Spleen (tissue), 11 donors: ENCODE measurements around the gene DMD. TPM values are rescaled to one million over a fixed set of nuclear protein-coding genes. Genes with fewer than 3 reads are reported as not detected.

Experiments used
- DNase-seq: peaks from one replicate; pipeline ENCODE4 v3.0.0-alpha.2; 2020
- H3K27ac ChIP-seq, 8 donors: fragments of 200-600 bp; sonication (generic) in 7 of 8; 1 replicate in 4 of 8; 2 replicates in 4 of 8; pipeline versions ENCODE4 v1.5.0 to v1.8.0; 2016 to 2021; ENCODE audit warnings: inconsistent platforms in 4 of 8, mild to moderate bottlenecking in 4 of 8, moderate library complexity in 1 of 8
- H3K27me3 ChIP-seq, 7 donors: fragments of 200-600 bp; sonication (generic) in 6 of 7; replicated peaks in 1 of 7; 1 replicate in 4 of 7; 2 replicates in 3 of 7; pipeline versions ENCODE4 v1.5.0 to v1.8.0; 2016 to 2021; ENCODE audit warnings: inconsistent platforms in 3 of 7, mild to moderate bottlenecking in 1 of 7
- H3K36me3 ChIP-seq, 6 donors: fragments of 200-600 bp; sonication (generic) in 5 of 6; 1 replicate in 4 of 6; 2 replicates in 2 of 6; pipeline versions ENCODE4 v1.5.0 to v1.8.0; 2016 to 2021; ENCODE audit warnings: inconsistent platforms in 2 of 6
- H3K4me1 ChIP-seq, 6 donors: fragments of 200-600 bp; sonication (generic) in 5 of 6; 1 replicate in 3 of 6; 2 replicates in 3 of 6; pipeline versions ENCODE4 v1.5.0 to v1.8.0; 2016 to 2021; ENCODE audit warnings: inconsistent platforms in 3 of 6
- H3K4me3 ChIP-seq, 8 donors: fragments of 200-600 bp; sonication (generic) in 7 of 8; 1 replicate in 4 of 8; 2 replicates in 4 of 8; pipeline versions ENCODE4 v1.5.0 to v1.8.0; 2016 to 2021; ENCODE audit warnings: inconsistent platforms in 4 of 8, mild to moderate bottlenecking in 4 of 8, moderate library complexity in 2 of 8
- H3K9me3 ChIP-seq, 8 donors: fragments of 200-600 bp; sonication (generic) in 7 of 8; 1 replicate in 4 of 8; 2 replicates in 4 of 8; pipeline versions ENCODE4 v1.5.0 to v1.8.0; 2016 to 2021; ENCODE audit warnings: inconsistent platforms in 4 of 8
- CTCF ChIP-seq, 11 experiments: fragments of 200-600 bp in 7 of 11; fragments of 450-650 bp in 4 of 11; sonication (generic) in 4 of 11; IDR thresholded peaks in 8 of 11; conservative IDR thresholded peaks in 3 of 11; 1 replicate in 7 of 11; 2 replicates in 4 of 11; pipeline versions ENCODE4 v1.4.0 to v1.8.0; 2016 to 2021; ENCODE audit warnings: antibody characterized with exemption in 11 of 11, inconsistent platforms in 4 of 11, mild to moderate bottlenecking in 1 of 11
- POLR2A ChIP-seq, 3 donors: fragments of 450-650 bp; IDR thresholded peaks; one replicate each; pipeline ENCODE4 v1.5.1; 2017; ENCODE audit warnings: antibody characterized with exemption in 3 of 3, mild to moderate bottlenecking in 1 of 3
- POLR2AphosphoS5 ChIP-seq, 3 donors: sonication (generic); formaldehyde crosslinking; IDR thresholded peaks; one replicate each; pipeline ENCODE4 v1.5.1; 2017; ENCODE audit warnings: antibody characterized with exemption in 3 of 3
- WGBS, 5 donors: extraction: QIAGEN DNeasy Blood & Tissue Kit in 3 of 5; methylation state at CpG; one replicate each; pipeline versions ENCODE4 v1.1.5 to v1.1.7; 2013 to 2018; 5-methylcytosine and 5-hydroxymethylcytosine counted together
- intact Hi-C: fragments of 100-400 bp; cut with DNase I; formaldehyde crosslinking; loops from one replicate; pipeline ENCODE4 v1.15.0; 2023; ENCODE audit warnings: low total_unique reads
- polyA plus RNA-seq, 3 donors: library from polyadenylated mRNA; stranded (reverse); fragments of 200-250 nt; gene quantifications; one replicate each; pipeline ENCODE4 v1.2.1, GENCODE V29; 2013
- total RNA-seq, 7 donors: library from RNA; depleted of rRNA in 3 of 7; stranded (reverse); fragments of >200 nt in 3 of 7; fragmentation: NEBNext Ultra II Directional in 4 of 7; extraction: Animal tissue kit (Norgen Biotek cat#: 25700) in 4 of 7; gene quantifications; one replicate each; pipeline versions ENCODE4 v1.1.0 to v1.2.1, GENCODE V29; 2016 to 2021
- donor health status: healthy with polysubstance abuse.
- donor health status: DM: no; HTN: no; CAD: no; lungs with moderate emphysema.
- donor health status: DM: no; HTN: no; CAD: no.
- donor health status: Bipolar disorder and iron deficiency.
- donor health status: healthy.
- donor health status: DM: no; HTN: no; CAD: no.
- donor health status: DM: yes; HTN: yes; CAD: no.

The DMD gene
- total and polyA plus RNA-seq, 10 donors = 1.3 to 11.3 (median 4.4) TPM

DNA sequence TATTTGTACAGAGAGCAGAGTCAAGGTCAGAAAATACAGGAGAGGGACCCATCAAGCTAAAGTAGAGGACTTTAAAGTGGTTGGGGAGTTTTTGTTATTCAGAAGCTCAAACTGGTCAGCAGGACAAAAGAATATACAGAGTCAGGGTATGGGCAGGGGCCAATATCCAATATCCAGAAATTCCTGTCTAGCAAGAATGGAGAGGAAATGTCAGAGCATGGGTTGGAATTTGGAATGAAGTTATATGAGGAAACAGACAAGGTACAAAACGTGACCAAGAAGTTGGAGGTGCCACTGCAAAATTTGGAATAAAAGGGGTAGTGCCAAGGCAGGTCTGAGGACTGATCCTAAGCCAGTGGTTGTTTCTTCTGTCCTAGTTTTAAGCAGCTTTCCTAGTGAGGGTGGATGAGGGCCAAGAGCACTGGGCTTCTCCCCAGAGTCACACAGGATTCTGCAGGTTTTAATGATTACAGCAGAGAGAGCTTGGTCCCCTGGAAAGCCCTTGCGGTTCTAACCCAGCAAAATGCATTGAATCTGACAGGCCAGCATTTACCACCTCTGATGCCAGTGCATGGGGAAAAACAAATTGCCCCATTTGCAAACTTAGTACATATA lies 1834.8 kb downstream of the DMD start:
- H3K4me3 ChIP-seq = no peak overlapping the region
- H3K9me3 ChIP-seq = no peaks in the 10 kb centered on the region
- H3K4me1 ChIP-seq = no peaks in the 10 kb centered on the region
- no peak overlapping the region for H3K27ac ChIP-seq
- WGBS, 5 donors = 52 to 65% (median 55%) methylated on average over 1 to 2 of the region's 2 CpGs
- no peaks in the 10 kb centered on the region for H3K27me3 ChIP-seq
- intact Hi-C loops = no loop called here
- no peaks in the 10 kb centered on the region for H3K36me3 ChIP-seq
- TF ChIP-seq POLR2AphosphoS5 (IDR thresholded peaks at IDR 0.05) (no peak), CTCF (IDR thresholded peaks at IDR 0.05 in 8 of 11, conservative IDR thresholded peaks at IDR 0.05 in 3 of 11) (no peak), POLR2A (IDR thresholded peaks at IDR 0.05) (no peak)
- no peak for DNase-seq

GRCh38 chrX:31374786-31375185 lies 1836.6 kb downstream of the DMD start:
- DNase-seq = no peak
- TF ChIP-seq CTCF (IDR thresholded peaks at IDR 0.05 in 8 of 11, conservative IDR thresholded peaks at IDR 0.05 in 3 of 11) (no peak), POLR2AphosphoS5 (IDR thresholded peaks at IDR 0.05) (no peak), POLR2A (IDR thresholded peaks at IDR 0.05) (no peak)
- no peak overlapping the region for H3K27ac ChIP-seq
- H3K4me1 ChIP-seq = no peaks in the 10 kb centered on the region
- 76 to 95% (median 90%) methylated on average over 4 of the region's 4 CpGs for WGBS, 5 donors
- H3K4me3 ChIP-seq = no peak overlapping the region
- H3K27me3 ChIP-seq = no peaks in the 10 kb centered on the region
- no peaks in the 10 kb centered on the region for H3K9me3 ChIP-seq
- no peaks in the 10 kb centered on the region for H3K36me3 ChIP-seq
- intact Hi-C loops = no loop called here

- Histone ChIP-seq H3K36me3 (no peaks in the 10 kb centered on the region), H3K4me3 (no peak overlapping the region), H3K4me1 (no peaks in the 10 kb centered on the region), H3K27ac (no peak overlapping the region), H3K9me3 (no peaks in the 10 kb centered on the region), H3K27me3 (peaks cover 0 to 5% (median 0%) of the 10 kb centered on the region in 7 donors)
- intact Hi-C loops = no loop called here
- DNase-seq = no peak
- TF ChIP-seq CTCF (IDR thresholded peaks at IDR 0.05 in 8 of 11, conservative IDR thresholded peaks at IDR 0.05 in 3 of 11) (no peak), POLR2A (IDR thresholded peaks at IDR 0.05) (no peak), POLR2AphosphoS5 (IDR thresholded peaks at IDR 0.05) (no peak)
- WGBS, 5 donors = 63 to 81% (median 79%) methylated on average over 5 of the region's 5 CpGs
Observed at GRCh38 chrX:31371956-31372355, 1839.4 kb downstream of the DMD start.

- WGBS, 5 donors = 39 to 87% (median 79%) methylated on average over 2 to 3 of the region's 3 CpGs
- Histone ChIP-seq H3K27ac (no peak overlapping the region), H3K4me1 (no peaks in the 10 kb centered on the region), H3K27me3 (peaks cover 0 to 18% (median 0%) of the 10 kb centered on the region in 7 donors), H3K36me3 (no peaks in the 10 kb centered on the region), H3K9me3 (no peaks in the 10 kb centered on the region), H3K4me3 (no peak overlapping the region)
- no peak for DNase-seq
- no peak for TF ChIP-seq POLR2AphosphoS5 (IDR thresholded peaks at IDR 0.05)
- TF ChIP-seq CTCF (IDR thresholded peaks at IDR 0.05 in 8 of 11, conservative IDR thresholded peaks at IDR 0.05 in 3 of 11) = no peak
- no peak for TF ChIP-seq POLR2A (IDR thresholded peaks at IDR 0.05)
- intact Hi-C loops = no loop called here
Observed at GRCh38 chrX:31367816-31368215, 1843.5 kb downstream of the DMD start.
